Activated CD4-positive, alpha-beta T cell treated with anti-CD3 and anti-CD28 coated beads, Interleukin-2, amount 50 U/mL, for 1 hour (primary cell): ENCODE data around the gene CDK16.

Experiments used
- DNase-seq: peaks from one replicate; pipeline ENCODE4 v3.0.0-alpha.2; 2020

Gene CDK16

GRCh38 chrX:47218280-47218919 lies at the start of gene CDK16:
Gene CDK16, plus strand, starts transcription at chrX:47218681. Its CDS starts 4,877 bp downstream, at chrX:47223558.
- DNase-seq = peak; percentile 60

- DNase-seq = no peak
These were observed 49.2 kb upstream of the CDK16 start for GRCh38 chrX:47169273-47169672.

- no peak for DNase-seq
These were observed 48.6 kb upstream of the CDK16 start for GRCh38 chrX:47169726-47170515.

- DNase-seq = no peak
These were observed 47.4 kb upstream of the CDK16 start for GRCh38 chrX:47170861-47171692.

- DNase-seq = no peak
These were observed 46.5 kb upstream of the CDK16 start for GRCh38 chrX:47171996-47172395.

- DNase-seq = no peak
These were observed 45.9 kb upstream of the CDK16 start for GRCh38 chrX:47172549-47172948.

GRCh38 chrX:47172971-47173792 lies 45.3 kb upstream of the CDK16 start:
- no peak for DNase-seq

GRCh38 chrX:47174376-47174775 lies 44.1 kb upstream of the CDK16 start:
- no peak for DNase-seq

- no peak for DNase-seq
These were observed 43.5 kb upstream of the CDK16 start for GRCh38 chrX:47174846-47175587.

GRCh38 chrX:47175588-47175980 lies 42.9 kb upstream of the CDK16 start:
- no peak for DNase-seq

GRCh38 chrX:47176101-47176740 lies 42.3 kb upstream of the CDK16 start:
- no peak for DNase-seq

GRCh38 chrX:47177079-47177478 lies 41.4 kb upstream of the CDK16 start:
- no peak for DNase-seq

- no peak for DNase-seq
These were observed 40.1 kb upstream of the CDK16 start for GRCh38 chrX:47178337-47178736.

- DNase-seq = no peak
These were observed 39.1 kb upstream of the CDK16 start for GRCh38 chrX:47179221-47179927.

GRCh38 chrX:47179928-47180255 lies 38.6 kb upstream of the CDK16 start:
- no peak for DNase-seq

GRCh38 chrX:47180346-47180745 lies 38.1 kb upstream of the CDK16 start:
- no peak for DNase-seq

- no peak for DNase-seq
These were observed 37.2 kb upstream of the CDK16 start for GRCh38 chrX:47181301-47181700.

- DNase-seq = no peak
These were observed 36.3 kb upstream of the CDK16 start for GRCh38 chrX:47182106-47182700.

- no peak for DNase-seq
These were observed 34.0 kb upstream of the CDK16 start for GRCh38 chrX:47184486-47184885.

GRCh38 chrX:47185241-47185640 lies 33.2 kb upstream of the CDK16 start:
- no peak for DNase-seq
